WTC11 (cell line): ENCODE measurements around the gene EDIL3. TPM values are rescaled to one million over a fixed set of nuclear protein-coding genes. Genes with fewer than 3 reads are reported as not detected.

Source experiments
- ATAC-seq: fragments of 200-7000 bp; cut with Tn5 transposase; 2 replicates; pipeline ENCODE4 v1.10.0; 2021; ENCODE audit warnings: mild to moderate bottlenecking, moderate library complexity
- CTCF ChIA-PET: fragments of 300-600 bp; sonication (Branson Sonifier 250); formaldehyde crosslinking; loops from one replicate; lab custom pipeline; 2021; ENCODE audit warnings: antibody characterized with exemption; lab: Charles Lee
- POLR2A ChIA-PET: fragments of 350-600 bp; sonication (Branson Sonifier 250); formaldehyde crosslinking; loops from one replicate; lab custom pipeline; 2021; ENCODE audit warnings: antibody characterized with exemption; lab: Charles Lee
- DNase-seq: peaks from one replicate; pipeline ENCODE4 v3.0.0; 2021; ENCODE audit warnings: low spot score
- H3K27ac Mint-ChIP-seq: 2 replicates; pipeline ENCODE4 v1.8.0; 2021; ENCODE audit warnings: mixed read lengths
- H3K27me3 Mint-ChIP-seq: 2 replicates; pipeline ENCODE4 v1.8.0; 2021; ENCODE audit warnings: low read depth, mild to moderate bottlenecking, moderate library complexity, mixed read lengths
- H3K36me3 Mint-ChIP-seq: 2 replicates; pipeline ENCODE4 v1.8.0; 2021; ENCODE audit warnings: mixed read lengths
- H3K4me1 Mint-ChIP-seq: 2 replicates; pipeline ENCODE4 v1.8.0; 2022; ENCODE audit warnings: mixed read lengths
- H3K4me3 Mint-ChIP-seq: 2 replicates; pipeline ENCODE4 v1.8.0; 2021; ENCODE audit warnings: mild to moderate bottlenecking, moderate library complexity, mixed read lengths
- H3K9me3 Mint-ChIP-seq: 2 replicates; pipeline ENCODE4 v1.8.0; 2021; ENCODE audit warnings: mixed read lengths
- ARID4B ChIP-seq: sonication (generic); formaldehyde crosslinking; IDR thresholded peaks from 2 replicates; pipeline ENCODE4 v1.8.0; 2023; ENCODE audit warnings: missing genetic modification reagents, mild to moderate bottlenecking, borderline replicate concordance
- CREM ChIP-seq: sonication (generic); formaldehyde crosslinking; IDR thresholded peaks from 2 replicates; pipeline ENCODE4 v1.8.1; 2022; ENCODE audit warnings: mild to moderate bottlenecking, missing genetic modification reagents, moderate library complexity
- ELF4 ChIP-seq: sonication (generic); formaldehyde crosslinking; IDR thresholded peaks from 2 replicates; pipeline ENCODE4 v1.8.1; 2022; ENCODE audit warnings: low read depth, mild to moderate bottlenecking, moderate library complexity, missing genetic modification reagents
- FOXK1 ChIP-seq: sonication (generic); formaldehyde crosslinking; IDR thresholded peaks from 2 replicates; pipeline ENCODE4 v1.8.0; 2022; ENCODE audit warnings: mild to moderate bottlenecking, moderate library complexity, missing genetic modification reagents
- GTF2I ChIP-seq: fragments of 250-450 bp; sonication (Bioruptor Pico); conservative IDR thresholded peaks from 2 replicates; pipeline ENCODE4 v1.4.0; 2021; ENCODE audit warnings: mild to moderate bottlenecking
- JUN ChIP-seq: sonication (generic); formaldehyde crosslinking; IDR thresholded peaks from 2 replicates; pipeline ENCODE4 v1.8.0; 2023; ENCODE audit warnings: mild to moderate bottlenecking, missing genetic modification reagents
- MLX ChIP-seq: sonication (generic); formaldehyde crosslinking; IDR thresholded peaks from 2 replicates; pipeline ENCODE4 v1.8.1; 2023; ENCODE audit warnings: mild to moderate bottlenecking, missing genetic modification reagents, moderate library complexity
- USF1 ChIP-seq: sonication (generic); formaldehyde crosslinking; IDR thresholded peaks from 2 replicates; pipeline ENCODE4 v1.8.0; 2022; ENCODE audit warnings: mild to moderate bottlenecking, missing genetic modification reagents
- ZBTB21 ChIP-seq: sonication (generic); formaldehyde crosslinking; IDR thresholded peaks from 2 replicates; pipeline ENCODE4 v1.8.1; 2023; ENCODE audit warnings: mild to moderate bottlenecking, missing genetic modification reagents, borderline replicate concordance
- ZNF219 ChIP-seq: sonication (generic); formaldehyde crosslinking; IDR thresholded peaks from 2 replicates; pipeline ENCODE4 v1.8.0; 2023; ENCODE audit warnings: missing genetic modification reagents, mild to moderate bottlenecking, borderline replicate concordance
- ZNF263 ChIP-seq: sonication (generic); formaldehyde crosslinking; IDR thresholded peaks from 2 replicates; pipeline ENCODE4 v1.8.1; 2022; ENCODE audit warnings: low read depth, mild to moderate bottlenecking, moderate library complexity, missing genetic modification reagents
- ZNF423 ChIP-seq: fragments of 250-450 bp; sonication (Bioruptor Pico); IDR thresholded peaks from 2 replicates; pipeline ENCODE4 v2.1.2; 2022; ENCODE audit warnings: mild to moderate bottlenecking, moderate library complexity
- total RNA-seq: library from RNA; stranded (reverse); gene quantifications from 3 replicates; pipeline ENCODE4 v1.2.3, GENCODE V29; 2021
- TF ChIP-seq, protein P1 (sequence below): fragments of 250-450 bp; sonication (Bioruptor Pico); conservative IDR thresholded peaks from 2 replicates; pipeline ENCODE4 v1.9.0; 2021; ENCODE audit warnings: mild to moderate bottlenecking
- TF ChIP-seq, protein P2 (sequence below): fragments of 250-450 bp; sonication (Bioruptor Pico); IDR thresholded peaks from 2 replicates; pipeline ENCODE4 v1.8.0; 2021; ENCODE audit warnings: mild to moderate bottlenecking
- TF ChIP-seq, protein P3 (sequence below): sonication (generic); formaldehyde crosslinking; IDR thresholded peaks from 2 replicates; pipeline ENCODE4 v1.8.0; 2022; ENCODE audit warnings: mild to moderate bottlenecking, missing genetic modification reagents
- TF ChIP-seq, protein P4 (sequence below): sonication (generic); formaldehyde crosslinking; IDR thresholded peaks from 2 replicates; pipeline ENCODE4 v1.8.0; 2023; ENCODE audit warnings: missing genetic modification reagents
- TF ChIP-seq, protein P5 (sequence below): fragments of 200-600 bp; IDR thresholded peaks from 2 replicates; pipeline ENCODE4 v1.8.0; 2022; ENCODE audit warnings: antibody characterized with exemption

EDIL3 gene
- total RNA-seq, 1 experiment from 2014 or later: 48.3 TPM

DNA sequence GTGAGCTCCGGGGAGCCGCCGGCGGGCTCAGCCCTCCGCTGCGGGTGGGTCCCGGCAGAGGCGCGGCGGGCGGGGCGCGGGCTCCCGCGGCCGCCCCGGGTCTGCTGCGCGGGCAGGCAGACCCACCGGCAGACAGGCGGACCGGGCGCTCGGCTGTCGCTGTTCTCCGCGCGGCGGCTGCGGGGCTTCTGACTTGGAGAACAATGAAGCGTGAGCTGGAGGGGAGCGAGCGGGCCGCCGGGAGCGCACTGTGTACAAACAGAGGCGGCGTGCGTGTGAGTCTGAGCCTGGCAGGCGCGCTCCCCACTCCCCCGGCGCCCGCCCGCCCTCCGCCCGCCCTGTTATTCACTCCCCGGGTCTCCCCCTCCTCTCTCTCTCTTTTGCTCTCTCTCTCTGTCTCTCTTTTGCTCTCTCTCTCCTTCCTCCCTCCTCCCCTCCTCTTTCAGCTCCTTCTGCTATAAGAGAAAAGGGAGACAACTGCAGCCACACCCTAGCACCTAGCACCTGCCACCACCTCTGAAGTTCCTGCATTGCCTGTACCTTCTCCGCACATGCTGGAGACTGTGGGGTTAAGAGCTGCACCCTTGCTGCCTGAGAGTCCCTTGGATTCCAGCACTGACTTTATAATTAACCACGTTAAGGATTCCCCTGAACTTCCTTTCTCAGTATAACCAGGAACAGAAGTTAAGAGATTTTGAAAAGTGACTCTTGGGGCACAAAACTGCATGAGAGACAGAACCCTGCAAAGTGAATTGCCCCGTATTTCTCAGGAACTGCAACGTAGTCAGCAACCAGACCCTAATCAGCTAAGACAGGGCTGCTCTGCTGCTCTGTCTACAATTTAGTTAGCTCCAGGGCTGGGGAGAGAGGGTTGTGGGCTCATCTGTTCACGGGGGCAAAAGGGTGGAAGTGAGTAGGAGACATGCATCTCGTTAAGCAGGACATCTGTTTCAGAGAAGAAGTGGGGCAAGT, at the start of gene EDIL3 (continued):
- TF ChIP-seq, protein P1, sequence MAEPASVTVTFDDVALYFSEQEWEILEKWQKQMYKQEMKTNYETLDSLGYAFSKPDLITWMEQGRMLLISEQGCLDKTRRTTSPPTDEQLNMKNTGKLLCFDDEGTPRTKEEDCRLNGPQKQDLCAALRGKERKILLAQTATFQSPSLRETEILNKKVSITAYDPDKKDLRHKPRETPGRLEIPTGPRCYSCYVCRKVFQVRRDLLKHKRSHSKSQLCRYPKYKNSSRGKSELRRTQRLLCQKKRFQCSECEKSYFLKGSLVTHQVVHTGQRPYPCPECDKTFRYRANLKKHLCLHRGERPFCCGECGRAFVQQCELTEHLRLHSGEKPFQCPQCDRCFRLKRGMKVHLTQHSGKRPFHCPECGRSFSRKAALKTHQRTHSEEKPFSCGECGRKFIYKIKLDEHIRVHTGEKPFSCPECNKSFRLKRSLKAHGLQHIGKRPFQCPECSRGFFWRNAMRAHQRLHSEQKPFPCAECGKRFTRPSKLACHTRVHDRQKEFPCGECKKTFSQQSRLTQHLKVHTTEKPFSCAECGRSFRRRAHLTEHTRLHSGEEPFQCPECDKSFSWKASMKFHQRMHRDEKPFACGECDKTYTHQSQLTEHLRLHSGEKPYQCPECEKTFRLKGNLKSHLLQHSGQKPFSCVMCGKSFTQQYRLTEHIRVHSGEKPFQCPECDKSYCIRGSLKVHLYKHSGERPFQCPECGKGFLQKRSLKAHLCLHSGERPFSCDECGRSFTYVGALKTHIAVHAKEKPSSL (CRISPR knock-in tag): no peak
- TF ChIP-seq, protein P2, sequence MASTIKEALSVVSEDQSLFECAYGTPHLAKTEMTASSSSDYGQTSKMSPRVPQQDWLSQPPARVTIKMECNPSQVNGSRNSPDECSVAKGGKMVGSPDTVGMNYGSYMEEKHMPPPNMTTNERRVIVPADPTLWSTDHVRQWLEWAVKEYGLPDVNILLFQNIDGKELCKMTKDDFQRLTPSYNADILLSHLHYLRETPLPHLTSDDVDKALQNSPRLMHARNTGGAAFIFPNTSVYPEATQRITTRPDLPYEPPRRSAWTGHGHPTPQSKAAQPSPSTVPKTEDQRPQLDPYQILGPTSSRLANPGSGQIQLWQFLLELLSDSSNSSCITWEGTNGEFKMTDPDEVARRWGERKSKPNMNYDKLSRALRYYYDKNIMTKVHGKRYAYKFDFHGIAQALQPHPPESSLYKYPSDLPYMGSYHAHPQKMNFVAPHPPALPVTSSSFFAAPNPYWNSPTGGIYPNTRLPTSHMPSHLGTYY (CRISPR knock-in tag): no peak
- TF ChIP-seq GTF2I (CRISPR knock-in tag): no peak
- TF ChIP-seq ELF4 (CRISPR knock-in tag): no peak
- no peak for TF ChIP-seq ZNF263 (CRISPR knock-in tag)
- peak; percentile 41; the same call in 1 of the 2 replicates for TF ChIP-seq ZNF423
- no peak for TF ChIP-seq ZBTB21
- no peak for TF ChIP-seq ZNF219 (CRISPR knock-in tag)
- TF ChIP-seq, protein P3, sequence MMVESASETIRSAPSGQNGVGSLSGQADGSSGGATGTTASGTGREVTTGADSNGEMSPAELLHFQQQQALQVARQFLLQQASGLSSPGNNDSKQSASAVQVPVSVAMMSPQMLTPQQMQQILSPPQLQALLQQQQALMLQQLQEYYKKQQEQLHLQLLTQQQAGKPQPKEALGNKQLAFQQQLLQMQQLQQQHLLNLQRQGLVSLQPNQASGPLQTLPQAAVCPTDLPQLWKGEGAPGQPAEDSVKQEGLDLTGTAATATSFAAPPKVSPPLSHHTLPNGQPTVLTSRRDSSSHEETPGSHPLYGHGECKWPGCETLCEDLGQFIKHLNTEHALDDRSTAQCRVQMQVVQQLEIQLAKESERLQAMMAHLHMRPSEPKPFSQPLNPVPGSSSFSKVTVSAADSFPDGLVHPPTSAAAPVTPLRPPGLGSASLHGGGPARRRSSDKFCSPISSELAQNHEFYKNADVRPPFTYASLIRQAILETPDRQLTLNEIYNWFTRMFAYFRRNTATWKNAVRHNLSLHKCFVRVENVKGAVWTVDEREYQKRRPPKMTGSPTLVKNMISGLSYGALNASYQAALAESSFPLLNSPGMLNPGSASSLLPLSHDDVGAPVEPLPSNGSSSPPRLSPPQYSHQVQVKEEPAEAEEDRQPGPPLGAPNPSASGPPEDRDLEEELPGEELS (CRISPR knock-in tag): 0 out of 2 replicates have a peak, but pooled peaks have one; percentile 6
- TF ChIP-seq, protein P4, sequence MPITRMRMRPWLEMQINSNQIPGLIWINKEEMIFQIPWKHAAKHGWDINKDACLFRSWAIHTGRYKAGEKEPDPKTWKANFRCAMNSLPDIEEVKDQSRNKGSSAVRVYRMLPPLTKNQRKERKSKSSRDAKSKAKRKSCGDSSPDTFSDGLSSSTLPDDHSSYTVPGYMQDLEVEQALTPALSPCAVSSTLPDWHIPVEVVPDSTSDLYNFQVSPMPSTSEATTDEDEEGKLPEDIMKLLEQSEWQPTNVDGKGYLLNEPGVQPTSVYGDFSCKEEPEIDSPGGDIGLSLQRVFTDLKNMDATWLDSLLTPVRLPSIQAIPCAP (CRISPR knock-in tag): no peak

DNA sequence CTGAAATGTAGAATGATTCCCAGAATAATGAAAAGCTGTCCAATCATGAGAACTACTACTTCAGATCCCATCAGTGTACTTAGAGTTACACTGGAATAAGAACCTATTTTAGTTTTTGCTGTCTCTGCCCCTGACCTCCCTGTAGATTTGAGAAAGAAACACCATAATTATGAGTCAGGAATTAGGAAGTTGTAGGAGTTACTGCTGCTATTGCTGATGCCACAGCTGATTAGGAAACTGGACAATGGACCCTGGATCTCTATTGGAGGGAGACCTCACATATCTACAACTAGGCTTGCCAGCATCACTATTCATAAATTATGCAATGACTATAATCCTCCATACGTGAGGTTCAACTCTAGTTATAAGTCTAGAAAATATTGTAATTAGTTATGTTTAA, 48.8 kb upstream of the EDIL3 start:
- ChIA-PET POLR2A (no interaction called here), CTCF (no interaction called here)
- H3K9me3 Mint-ChIP-seq: peaks cover 16% of the 10 kb centered on the region
- H3K27ac Mint-ChIP-seq: no peak overlapping the region
- H3K4me1 Mint-ChIP-seq: peaks cover 11% of the 10 kb centered on the region
- ATAC-seq (no peak), DNase-seq (no peak)
- peaks cover 8% of the 10 kb centered on the region for H3K36me3 Mint-ChIP-seq
- H3K4me3 Mint-ChIP-seq: no peak overlapping the region
- H3K27me3 Mint-ChIP-seq: no peaks in the 10 kb centered on the region
- TF ChIP-seq ARID4B (no peak), MLX (CRISPR knock-in tag) (no peak), GTF2I (CRISPR knock-in tag) (no peak), CREM (CRISPR knock-in tag) (no peak), JUN (CRISPR knock-in tag) (no peak), FOXK1 (CRISPR knock-in tag) (no peak), USF1 (CRISPR knock-in tag) (no peak)
- TF ChIP-seq, protein P5, sequence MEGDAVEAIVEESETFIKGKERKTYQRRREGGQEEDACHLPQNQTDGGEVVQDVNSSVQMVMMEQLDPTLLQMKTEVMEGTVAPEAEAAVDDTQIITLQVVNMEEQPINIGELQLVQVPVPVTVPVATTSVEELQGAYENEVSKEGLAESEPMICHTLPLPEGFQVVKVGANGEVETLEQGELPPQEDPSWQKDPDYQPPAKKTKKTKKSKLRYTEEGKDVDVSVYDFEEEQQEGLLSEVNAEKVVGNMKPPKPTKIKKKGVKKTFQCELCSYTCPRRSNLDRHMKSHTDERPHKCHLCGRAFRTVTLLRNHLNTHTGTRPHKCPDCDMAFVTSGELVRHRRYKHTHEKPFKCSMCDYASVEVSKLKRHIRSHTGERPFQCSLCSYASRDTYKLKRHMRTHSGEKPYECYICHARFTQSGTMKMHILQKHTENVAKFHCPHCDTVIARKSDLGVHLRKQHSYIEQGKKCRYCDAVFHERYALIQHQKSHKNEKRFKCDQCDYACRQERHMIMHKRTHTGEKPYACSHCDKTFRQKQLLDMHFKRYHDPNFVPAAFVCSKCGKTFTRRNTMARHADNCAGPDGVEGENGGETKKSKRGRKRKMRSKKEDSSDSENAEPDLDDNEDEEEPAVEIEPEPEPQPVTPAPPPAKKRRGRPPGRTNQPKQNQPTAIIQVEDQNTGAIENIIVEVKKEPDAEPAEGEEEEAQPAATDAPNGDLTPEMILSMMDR: no peak
- TF ChIP-seq, protein P1 (CRISPR knock-in tag): no peak
